Amniotic stem cell (primary cell): ENCODE results near the gene PDGFA.

ENCODE experiments used
- DNase-seq: peaks from one replicate; lab custom pipeline; 2025; lab: John Stamatoyannopoulos, UW

PDGFA gene

DNA sequence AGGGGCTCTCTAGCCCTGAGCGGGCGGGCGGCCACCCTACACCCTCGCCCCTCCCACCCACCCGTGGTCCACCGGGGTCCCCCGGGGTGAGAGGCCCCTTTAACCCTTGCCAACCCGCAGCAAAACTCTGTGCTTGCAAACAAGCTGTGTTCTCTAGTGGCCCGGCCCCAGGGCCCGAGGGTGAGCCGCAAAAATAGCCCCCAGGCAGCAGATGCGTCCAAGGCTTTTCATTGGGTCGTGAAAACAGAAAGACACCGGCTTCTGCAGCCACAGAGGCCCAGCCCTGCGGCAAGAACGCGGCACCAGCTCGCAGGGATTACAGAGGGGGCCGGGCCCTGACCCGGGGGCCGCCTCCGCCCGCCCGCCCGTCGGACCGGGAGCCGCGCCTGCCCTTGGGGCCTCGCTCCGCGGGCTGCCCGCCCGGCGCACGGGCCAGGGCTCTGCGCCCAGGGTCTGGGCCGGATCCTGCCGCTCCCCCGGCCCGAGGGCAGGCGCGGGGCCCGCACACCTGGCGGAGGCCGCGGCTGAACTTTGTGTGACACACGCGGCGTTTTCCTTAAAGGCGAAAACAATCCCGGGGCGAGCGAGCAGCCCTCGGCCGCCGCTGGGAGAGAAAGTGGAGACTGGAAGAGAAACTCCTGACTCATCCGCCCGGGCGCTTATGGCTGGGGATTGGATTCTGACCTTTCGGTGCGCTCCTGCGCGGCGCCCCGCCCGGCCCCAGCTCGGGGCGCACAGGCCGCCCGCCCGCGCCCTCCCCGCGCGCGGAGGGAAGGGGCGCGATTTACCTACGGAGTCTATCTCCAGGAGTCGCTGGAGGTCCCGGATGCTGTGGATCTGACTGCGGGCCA lies 2.8 kb downstream of the PDGFA start:
- peak; percentile 72 for DNase-seq

DNA sequence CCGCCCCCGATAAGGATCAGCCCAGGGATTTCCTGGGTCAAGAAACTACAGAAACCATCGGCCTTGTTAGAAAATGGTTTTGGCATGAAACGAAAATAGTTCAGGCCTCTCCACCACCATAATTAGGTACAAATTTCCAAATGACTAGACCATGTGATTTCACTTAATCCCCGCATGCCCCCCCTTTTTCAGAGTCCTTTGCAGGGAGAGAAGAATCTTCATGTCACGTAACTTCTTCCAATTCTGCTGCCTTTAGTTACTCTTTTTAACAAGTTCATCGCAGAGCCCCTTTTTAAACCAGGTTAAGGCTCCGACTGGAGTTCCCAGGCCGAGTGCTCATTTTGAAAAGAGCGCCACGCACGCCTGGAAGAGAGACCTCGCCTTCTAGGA lies 3.4 kb downstream of the PDGFA start:
- no peak for DNase-seq

GRCh38 chr7:515628-516027 lies 4.0 kb downstream of the PDGFA start:
- no peak for DNase-seq

GRCh38 chr7:514651-515598 lies 4.7 kb downstream of the PDGFA start:
- no peak for DNase-seq

DNA sequence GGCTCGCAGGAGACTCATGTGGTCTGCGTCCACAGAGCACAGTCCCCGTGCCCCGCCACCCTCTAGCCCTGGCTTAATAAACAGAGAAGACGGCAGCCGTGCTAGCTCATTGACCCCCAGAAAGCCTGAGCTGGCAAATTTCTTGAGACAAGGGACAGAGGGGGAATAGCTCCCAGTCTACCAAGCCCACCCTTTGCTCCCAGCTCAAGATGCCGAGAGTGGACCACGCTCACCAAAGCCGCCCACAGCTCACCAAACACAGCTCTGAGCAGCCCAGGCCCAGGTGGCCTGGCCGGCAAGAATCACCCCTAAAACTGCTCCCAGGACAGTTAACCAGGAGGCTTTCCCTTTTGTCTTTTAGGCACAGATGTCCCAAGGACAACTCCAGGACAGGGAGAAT lies 5.4 kb downstream of the PDGFA start:
- DNase-seq, result no peak

GRCh38 chr7:513521-514166 lies 6.0 kb downstream of the PDGFA start:
- DNase-seq, result no peak

DNA sequence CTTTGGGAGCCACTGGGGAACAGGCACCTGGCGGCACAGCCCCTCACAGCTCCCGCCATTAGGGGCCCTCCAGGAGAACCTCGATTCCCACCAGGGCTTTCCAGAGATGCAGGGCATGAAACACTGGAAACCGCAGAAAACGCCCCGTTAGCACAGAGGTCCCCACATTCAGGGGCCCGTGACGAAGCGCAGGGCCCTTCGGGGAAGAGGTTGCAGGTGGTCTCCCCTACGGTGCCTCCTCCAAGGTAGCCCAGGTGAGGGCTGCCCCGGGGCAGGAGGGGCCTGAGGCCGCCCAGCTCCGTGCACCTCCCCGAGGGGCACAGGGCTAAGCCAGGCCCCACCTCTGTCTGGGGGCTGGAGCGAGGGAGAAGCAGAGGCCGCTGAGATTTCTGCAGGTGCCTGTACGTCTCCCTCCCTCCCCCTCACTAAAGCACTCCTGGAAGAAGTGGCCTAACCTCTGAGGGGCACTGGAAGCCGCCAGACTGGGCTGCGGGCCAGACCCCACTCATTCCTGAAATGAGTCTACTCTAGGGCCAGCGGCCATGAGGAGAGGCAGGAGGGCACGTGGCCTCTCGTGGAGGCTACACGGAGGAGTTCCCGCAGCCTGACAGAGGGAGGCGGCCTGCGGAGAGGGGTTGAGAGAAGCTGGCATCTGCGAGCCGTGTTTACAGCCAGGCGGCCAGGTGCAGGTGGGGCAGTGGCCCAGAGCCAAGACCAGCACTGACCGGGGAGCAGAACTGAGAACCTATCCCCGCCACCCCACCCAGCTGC lies 6.9 kb downstream of the PDGFA start:
- no peak for DNase-seq

DNA sequence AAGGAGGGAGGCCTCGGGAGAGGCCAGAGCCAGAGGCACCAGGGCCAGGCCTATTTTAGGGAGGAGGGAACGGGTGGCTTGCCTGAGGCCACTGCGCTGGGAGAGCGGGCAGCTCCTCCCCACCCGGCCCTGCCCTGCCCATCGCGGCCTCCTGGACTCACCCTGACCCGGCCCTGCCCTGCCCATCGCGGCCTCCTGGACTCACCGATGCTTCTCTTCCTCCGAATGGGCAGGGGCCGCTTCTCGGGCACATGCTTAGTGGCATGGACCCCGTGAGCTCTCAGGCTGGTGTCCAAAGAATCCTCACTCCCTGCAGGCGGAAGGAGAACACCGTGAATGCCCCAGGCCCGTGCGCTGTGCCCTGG lies 7.5 kb downstream of the PDGFA start:
- no peak for DNase-seq

- DNase-seq, result no peak
Observed at GRCh38 chr7:511476-512145, 8.0 kb downstream of the PDGFA start.

DNA sequence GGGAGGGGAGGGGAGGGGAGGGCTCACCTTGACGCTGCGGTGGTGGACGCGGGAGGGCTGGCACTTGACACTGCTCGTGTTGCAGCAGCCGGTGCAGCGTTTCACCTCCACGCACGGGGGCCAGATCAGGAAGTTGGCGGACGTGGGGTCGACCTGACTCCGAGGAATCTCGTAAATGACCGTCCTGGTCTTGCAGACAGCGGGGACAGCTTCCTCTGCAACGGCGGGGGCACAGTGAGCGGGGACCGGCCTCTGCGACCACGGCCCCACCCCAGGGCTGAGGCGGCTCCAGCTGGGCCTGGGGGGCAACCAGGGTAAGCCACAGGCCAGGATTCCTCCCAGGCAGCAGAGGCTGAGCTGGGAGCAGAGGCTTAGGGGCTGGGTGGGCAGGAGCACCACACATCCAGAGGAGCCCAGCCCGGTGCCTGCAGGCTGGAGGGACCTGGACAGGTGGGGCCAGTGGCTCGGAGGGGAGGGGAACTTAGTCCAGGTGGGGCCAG lies 8.8 kb downstream of the PDGFA start:
- no peak for DNase-seq

DNA sequence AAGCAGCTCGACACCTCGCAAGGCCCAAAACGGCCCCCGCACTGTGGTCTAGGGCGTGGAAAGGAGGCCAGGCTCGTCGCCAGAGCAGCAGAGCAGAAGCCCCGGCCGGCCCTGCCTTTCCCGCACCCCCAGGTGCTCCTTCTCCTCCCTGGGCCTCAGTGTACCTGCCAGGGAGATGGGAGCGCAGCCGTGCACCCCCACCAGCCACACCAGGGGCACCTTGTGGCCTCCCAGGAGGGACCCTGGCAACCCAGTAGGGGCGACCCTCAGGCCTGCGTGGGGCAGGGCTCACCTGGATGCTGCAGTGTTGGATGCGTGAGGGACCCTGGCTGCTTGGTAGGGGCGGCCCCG lies 9.5 kb downstream of the PDGFA start:
- DNase-seq, result no peak

DNA sequence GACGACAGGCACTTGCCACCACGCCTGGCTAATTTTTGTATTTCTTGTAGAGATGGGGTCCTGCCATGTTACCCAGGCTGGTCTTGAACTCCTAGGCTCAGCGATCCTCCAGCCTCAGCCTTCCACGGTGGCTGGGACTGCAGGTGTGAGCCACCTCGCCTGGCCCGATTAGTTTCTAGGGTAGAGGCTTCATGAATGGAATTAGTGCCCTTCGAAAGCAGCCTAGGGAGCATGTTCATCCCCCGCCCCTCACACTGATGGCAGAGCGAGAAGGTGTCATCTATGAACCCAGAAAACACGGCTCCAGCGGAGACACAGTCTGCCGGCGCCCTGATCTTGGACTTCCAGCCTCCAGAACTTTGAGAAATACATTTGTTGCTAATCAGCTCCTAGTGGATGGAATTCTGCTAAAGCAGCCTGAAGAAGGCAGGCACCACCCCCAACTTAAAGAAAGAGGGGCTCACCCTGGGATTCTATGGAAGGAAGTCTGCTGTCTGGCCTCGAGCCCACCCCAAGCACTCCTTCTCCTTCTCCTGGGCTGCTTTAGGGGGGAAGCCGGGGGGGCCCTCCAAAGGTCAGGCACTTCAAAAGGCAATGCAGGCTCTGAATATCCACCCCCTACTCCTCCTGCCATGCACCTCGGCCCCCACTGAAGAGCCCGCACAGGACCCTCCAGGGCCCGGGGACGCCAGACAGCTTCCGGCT lies 10.1 kb downstream of the PDGFA start:
- no peak for DNase-seq

DNA sequence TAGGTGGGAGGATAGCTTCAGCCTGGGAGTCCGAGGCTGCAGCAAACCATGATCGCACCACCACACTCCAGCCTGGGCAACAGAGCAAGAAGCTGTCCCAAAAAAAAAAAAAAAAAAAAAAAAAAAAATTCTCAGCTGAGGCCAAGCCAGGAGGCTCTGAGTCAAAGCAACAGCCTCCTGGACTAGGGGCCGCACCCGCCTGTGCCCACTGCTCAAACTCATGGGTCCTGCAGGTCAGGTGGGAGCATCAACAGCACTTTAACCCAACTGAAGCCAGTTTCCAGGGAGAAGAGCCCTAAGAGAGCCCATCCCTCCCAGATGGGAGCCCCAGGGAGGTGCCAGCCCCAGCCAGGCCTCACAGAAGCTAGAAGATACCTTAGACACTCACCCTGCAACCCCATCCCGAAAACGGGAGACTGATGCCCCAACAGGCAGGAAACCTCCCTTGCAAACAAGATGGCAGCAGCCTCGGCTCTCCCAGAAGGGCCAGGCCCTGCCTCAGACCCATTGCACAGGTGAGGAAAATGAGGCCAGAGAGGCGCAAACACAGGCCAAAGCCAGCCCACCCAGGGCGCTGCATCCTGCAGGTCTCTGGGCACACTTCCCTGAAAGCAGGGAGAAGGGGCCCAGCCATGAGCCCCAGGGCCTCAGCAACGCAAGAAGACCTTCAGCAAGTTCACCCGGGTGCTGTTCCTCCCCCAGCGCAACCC lies 11.0 kb downstream of the PDGFA start:
- DNase-seq, result no peak

DNA sequence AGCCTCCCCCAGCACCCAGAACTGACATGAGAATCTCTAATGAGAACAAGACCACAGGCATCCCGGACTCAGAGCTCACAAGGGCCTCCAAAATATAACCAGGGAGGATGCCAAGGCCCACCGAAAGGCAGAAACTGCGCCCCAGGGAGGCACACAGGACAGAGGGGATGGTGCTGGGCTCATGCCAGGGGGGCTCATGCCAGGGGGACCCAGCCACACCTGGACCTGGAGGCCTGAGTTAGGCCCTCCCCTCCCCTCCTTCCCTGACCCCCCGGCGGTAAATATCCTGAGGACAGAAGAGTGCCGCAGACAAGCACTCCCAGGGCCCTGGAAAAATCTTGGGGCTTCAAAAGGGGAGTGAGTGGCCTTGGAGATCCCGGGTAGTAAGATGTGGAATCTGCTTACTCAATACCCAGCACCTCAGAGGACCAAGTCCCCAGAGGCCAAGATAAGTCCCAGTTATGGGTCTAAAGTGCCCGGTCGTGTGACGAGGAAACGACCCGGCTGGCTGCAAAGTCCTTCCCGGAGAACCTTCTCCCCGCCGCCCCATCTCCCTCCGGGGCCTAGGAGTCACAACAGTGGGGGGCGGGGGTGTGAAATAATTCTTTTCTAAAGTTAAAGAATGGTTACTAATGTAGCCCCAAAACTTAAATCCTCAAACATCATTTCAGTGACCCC lies 11.9 kb downstream of the PDGFA start:
- DNase-seq, result no peak

DNA sequence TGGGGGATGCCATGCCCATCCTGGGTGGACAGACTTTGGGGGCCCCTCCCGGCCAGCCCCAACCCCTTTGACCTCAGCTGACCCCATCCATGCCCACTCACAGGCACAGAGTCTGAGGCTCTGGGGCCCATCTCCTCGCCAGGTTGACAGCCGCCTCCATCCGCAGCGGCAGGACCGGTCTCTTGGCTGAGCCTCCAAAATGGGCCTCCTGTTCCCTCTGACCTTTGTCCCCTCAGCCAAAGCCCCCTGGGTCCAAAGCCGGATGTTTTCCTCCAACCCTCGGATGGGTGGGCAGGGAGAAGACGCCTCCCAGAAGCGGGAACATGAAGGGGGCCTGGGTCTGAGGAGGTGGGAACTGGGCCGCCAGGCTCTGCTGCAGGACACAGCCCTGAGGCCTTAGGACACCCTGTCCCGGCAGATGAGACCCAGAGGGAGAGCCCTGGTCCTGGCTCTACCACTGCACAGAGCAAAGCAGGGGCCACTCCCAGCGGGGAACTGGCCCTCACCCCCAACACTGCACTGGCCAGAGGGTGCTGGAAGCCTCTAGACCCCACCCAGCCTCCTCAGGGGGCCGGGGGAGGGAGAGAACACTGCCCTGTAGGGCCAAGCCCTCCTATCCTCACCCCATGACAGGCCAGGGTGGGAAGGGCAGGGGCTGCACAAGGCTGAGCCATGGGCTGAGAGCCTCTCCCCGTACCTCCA lies 12.6 kb downstream of the PDGFA start:
- no peak for DNase-seq

- no peak for DNase-seq
Observed at GRCh38 chr7:506391-506831, 13.2 kb downstream of the PDGFA start.

DNA sequence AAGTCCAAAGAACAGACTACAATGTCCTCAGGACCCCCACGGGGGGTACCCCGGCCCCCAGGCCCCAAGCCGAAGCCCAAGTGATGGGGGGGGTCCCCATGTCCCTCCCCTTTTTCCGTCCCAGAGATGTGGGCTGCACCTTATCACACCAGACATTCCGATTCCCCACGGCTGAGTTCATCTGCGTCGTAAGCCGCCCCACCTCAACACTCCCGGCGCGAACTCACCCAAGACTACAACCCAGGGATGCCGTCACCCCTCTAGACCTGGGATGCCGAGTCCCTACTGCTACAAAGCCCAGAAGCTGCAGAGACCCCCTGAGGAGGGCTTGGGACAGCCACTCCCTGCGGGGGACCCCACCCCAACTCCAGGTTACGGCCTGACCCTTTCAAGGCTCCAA lies 14.5 kb downstream of the PDGFA start:
- DNase-seq, result no peak

- DNase-seq, result no peak
Observed at GRCh38 chr7:504221-505111, 15.2 kb downstream of the PDGFA start.
